Stimulated activated CD4-positive, alpha-beta T cell treated with anti-CD3 and anti-CD28 coated beads, Interleukin-1b, Interleukin-23, amount 100 ng/mL, for 24 hours (primary cell): ENCODE data around the gene EYS.

Source experiments
- DNase-seq, 4 experiments: peaks; one replicate each; pipeline ENCODE4 v3.0.0-alpha.2; 2020; ENCODE audit warnings: low read depth in 4 of 4, low spot score in 1 of 4

EYS gene

DNA sequence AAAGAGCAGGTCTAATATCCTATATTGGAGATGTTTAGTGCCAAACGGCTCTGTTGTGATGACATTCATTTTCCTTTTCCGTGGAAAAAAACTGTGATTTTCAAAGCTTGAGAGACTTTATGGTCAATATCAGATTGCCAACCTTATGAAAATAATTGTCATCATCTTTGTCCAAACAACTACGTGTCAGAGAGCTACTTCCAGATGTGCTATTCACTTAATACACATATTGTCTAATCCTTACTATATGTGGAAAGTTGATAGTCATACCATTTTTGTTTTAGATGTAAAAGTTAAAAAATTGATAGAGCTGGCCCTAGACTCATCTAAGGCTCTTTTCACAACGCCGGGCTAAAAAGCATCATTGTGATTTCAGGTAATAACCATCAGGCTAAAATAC is 1521.4 kb downstream of the EYS start:
- no peak for DNase-seq

DNA sequence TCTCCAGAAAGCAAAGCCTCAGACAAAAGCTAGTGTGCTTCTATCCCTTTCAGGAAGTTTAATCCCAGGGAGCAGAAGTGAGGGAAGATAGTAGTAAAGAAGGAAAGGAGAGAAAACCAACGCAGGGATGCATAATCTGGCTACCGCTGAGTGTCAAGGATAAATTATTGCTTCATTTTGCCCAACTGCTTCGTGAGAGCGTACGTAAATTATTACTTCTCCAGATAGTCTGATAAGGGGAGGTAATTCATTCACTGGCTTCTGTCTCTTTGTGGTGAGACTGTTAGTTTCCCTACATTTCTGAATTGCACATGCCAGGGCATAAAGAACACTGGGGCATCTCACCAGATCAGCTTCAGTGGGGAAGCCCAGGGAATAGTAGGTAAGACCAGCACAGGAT is 1531.7 kb downstream of the EYS start:
- no peak for DNase-seq

DNA sequence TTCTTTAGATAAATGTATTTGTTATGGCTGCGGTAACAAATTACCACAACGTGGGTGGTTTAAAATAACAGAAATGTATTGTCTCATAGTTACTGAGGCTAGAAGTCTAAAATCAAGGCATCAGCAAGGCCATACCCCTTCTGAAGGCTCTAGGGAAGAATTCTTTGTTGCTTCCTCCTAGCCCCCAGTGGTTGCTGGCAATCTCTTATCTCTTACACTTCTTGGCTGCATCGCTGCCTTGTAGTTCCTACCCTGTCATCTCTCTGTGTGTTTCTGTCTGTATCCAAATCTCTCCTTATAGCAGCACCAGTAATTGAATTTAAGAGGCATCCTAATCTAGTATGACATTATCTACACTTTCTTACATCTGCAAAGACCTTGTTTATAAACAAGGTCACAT is 1536.7 kb downstream of the EYS start:
- DNase-seq, result no peak

DNA sequence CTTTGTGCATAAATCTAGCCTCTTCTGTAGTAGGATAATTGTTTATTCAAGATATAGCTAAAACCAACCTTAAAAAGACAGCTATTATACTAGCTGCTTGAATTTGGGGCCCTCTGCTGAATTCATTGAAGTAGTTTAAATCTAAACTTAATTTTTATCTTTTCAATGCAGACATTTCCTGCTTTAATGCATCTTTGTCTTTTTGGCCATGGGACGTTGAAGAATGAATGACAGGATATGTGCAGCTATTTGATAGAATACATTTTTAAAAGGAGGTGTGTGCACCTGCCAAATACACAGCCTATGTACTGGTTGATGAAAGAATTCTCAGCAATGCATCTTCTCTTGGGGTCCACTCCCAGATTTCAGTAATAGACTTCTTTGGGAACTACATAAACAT is 1546.5 kb downstream of the EYS start:
- DNase-seq, result no peak

DNA sequence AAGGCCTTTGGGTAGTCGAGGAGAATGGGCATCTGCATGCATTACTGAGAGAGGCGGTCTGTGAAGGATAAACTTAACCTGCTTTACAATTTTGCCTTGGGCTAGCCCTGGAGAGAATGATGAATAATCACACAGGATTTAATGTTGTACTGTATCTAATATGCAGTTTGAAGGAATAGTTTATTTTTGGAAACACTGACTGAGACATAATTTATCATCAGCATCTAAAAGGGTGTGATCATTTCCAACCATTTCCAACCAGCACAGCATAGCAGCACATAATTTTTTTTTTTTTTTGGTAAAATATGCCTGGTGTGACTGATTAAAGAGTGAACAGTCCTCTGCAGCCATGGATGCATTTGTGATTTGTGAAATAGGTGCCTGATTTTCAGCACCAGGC is 1552.0 kb downstream of the EYS start:
- no peak for DNase-seq

DNA sequence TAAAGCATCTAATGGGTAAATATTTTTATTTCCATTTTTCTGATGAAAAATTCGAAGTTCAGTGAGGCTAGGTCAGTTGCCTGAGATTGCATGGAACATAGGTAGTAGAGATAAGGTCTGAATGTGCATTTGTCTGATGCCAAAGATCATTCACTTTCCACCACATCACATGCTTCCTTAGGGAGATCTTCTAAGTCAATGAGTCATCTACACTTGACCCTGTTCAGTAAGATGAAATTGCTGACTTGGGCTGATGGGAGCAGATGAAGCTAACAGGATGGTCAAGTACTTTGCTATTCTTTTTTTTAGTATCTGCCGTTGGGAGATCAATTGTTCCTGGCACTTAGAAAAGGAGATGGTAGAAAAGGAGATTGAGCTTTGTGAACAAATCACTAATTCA is 1560.2 kb downstream of the EYS start:
- no peak for DNase-seq

DNA sequence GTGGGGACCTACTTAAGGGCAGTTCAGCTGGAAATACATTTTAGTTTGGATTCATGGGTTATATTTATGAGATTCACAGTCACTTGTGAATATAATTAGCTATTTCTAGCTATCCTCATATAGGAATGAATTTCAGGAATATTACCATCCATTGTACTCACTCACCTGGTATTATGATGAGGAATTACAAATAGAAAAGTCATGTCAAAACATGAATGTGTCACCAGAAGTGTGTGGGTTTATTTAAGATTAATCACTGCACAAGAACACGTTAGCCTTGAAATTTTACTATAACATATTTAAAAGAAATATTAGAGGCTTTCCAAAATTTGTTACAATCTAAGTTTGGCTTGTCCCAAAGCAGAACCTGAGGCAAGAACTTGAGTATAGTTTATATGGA is 1560.9 kb downstream of the EYS start:
- DNase-seq, result no peak

DNA sequence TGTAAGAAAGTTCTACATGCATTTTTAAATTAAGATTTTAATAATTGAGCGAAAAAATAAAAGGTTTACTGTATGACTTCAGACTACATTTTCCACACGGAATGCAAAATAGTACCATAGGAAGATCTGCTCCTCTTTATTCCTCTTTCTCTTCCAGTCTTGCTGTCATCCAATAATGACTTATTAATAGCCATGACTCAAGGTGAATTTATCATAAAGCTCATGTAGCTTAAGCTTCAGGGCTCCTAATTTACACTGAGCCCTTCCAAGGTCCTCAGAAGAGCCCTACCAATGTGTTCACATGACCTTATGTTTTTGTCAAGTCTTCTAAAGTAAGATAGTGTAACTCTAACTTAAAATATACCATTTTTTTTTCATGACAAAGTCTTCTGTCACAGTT is 1561.4 kb downstream of the EYS start:
- DNase-seq, result no peak

DNA sequence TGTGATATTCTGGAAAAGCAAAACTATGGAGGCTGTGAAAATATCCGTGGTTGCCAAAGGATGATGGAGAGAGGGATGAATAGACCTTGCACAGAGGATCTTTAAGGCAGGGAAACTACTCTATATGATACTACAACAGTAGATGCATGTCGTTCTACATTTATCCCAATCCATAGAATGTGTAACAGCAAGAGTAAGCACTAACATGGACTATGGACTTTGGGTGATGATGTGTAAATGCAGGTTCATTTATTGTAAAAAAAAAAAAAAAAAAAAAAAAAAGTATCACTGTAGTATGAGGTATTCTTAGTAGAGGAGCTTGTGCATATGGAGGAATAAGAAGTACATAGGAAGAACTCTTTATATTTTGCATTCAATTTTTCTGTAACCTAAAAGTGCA is 1563.9 kb downstream of the EYS start:
- DNase-seq, result no peak

DNA sequence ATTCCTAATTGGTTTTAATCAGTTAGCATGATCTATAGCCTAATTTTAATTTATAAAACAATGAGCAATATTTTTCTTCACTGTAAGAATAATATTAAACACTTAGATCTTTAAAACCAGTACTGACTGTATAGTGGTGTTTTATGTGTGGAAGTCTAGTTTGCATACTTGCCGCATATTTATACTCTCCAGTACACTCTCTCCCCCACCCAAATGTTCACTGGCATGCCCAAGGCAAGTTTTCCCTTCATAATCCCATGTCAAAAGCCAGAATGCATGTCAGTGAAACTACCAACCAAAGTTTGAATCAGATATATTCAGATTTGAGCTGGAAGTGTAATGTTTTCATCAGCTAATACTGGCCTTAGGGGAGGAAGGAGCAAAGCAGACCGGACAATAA is 1565.3 kb downstream of the EYS start:
- DNase-seq, result no peak

DNA sequence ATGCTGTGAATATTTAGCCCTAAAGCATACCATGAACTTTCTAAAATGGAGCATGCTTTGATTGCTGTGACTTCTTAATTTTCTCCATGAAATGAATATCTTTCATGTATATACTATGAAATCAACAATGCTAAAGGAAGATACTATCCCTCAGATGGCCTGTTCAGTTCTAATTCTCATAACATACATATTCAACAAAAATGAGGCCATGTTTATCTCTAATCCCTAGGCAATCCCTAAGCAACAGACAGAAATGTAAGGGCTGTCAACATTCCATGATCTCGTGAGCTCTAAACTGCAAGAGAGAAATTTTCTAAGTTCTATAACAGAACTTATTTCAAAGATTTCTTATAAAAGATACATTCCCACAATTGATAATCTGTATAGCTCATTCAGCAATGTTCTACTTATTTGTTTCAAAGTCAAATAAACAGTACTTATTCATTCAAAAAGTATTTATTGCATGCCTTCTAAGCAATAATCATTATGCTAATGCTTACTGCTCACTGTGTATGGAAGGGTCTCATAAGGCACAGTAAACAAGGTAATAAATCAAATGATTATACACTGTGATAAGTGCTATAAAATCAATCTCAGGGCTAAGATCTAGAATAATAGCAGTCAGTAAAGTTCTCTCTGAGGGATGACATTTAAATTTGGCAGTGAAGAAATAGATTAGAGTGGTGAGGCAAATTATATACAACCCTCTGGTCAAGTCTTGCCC is 1578.6 kb downstream of the EYS start:
- DNase-seq, result no peak

DNA sequence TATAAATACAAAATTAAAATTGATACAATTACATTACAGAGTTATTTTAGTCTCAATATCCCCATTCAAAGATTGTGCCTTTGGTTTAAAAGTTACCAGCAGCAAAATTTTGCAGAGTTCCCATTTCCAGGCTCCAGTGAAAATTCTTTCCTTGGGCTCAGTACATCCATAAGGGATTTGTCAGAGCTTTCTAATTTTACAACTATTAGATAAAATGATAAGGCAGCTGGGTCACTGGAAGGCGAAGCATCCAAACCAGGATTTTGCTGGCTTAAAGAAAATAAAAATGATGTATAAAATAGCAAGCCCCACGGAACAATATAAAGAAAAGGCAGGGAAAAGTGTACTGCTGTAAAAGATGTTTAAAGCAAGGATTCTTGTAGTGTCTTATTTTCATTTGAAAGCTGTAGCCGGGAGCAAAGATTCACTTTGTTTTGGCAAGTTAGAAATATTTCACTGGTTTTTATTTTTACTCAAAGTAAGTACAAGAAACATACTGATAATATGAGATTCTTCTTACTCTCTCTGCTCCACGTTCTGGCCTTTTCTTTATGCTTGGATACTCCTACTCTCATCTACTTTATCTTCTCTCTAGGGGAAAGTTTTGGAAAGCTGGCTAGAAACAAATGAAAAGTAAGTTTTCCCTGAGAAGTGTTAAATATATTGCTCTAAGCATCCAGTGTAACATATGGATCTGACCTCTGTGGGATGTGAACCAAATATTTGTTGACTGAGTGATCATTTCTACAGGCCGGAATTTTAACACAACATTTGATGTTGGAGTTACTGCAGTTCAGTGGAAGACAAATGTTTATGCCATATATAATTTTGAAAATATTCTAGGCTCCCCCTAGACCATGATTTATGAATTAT is 1583.0 kb downstream of the EYS start:
- no peak for DNase-seq

DNA sequence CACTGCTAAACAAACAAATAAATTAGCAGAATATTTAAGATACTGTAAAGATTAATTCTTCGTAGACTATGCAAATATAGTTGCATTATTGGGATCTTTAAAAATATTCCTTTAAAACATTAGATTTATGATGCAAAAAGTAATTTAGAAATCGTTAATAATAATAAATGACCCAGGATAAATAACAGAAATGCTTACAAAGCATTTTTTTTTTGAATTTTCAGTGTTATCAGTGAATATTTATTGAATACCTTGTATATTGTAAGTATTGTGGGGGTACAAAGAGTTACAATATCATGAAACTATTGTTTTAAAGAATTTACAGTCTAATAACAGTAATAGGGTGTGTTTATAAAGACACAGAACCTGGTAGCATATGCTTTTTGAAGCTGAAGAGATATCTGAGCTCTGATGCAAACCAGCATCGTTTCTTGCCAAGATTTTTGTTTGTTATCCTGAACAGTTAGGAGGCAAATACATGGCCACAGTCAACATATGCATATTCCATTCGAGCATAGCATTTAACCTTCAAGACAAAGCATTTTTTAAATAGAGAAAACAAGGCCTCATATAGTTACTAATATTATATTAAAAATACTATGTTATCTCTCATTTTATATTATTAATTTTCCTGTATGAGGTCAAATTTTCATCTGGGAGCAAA is 1584.2 kb downstream of the EYS start:
- DNase-seq, result no peak

DNA sequence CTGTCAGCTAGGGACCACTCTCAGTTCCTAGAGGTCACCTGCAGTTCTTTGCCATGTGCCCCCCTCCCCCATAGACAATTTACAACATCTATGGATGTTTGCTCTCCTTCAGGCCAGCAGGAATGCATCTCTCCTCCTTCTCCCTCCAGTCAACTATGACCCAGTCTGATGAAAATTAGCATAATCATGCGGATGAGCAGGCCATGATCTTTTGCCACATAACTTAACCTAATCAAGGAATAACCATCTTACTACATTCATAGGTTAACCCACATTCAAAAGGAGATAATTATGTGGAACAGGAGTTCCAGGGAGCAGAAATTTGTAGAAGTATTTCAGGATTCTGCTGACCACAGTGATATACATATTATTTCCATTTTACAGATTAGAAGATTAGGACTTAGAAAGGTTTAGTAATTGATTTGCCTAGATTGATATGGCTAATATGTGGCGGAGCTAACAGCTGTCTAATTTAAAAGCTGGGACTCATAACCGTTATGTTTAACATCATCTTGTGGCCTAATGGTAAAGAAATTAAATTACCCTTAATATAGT is 1585.9 kb downstream of the EYS start:
- DNase-seq, result no peak

DNA sequence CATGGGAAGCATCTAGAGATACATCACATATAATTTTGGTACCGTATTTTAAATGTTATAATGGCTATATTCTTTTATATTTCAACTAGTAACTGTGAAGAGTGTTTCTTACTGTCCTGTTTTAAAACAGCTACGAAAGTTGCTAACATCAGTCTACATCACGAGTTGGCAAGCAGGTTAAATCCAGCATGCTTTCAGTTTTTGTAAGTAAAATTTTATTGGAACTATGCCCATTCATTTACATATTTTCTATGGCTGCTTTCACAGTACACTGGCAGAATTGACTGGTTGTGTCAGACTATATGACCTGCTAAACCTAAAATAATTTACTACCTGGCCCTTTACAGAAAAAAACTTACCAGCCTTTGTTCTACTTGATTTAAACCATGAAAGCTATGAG is 1593.3 kb downstream of the EYS start:
- DNase-seq, result no peak

DNA sequence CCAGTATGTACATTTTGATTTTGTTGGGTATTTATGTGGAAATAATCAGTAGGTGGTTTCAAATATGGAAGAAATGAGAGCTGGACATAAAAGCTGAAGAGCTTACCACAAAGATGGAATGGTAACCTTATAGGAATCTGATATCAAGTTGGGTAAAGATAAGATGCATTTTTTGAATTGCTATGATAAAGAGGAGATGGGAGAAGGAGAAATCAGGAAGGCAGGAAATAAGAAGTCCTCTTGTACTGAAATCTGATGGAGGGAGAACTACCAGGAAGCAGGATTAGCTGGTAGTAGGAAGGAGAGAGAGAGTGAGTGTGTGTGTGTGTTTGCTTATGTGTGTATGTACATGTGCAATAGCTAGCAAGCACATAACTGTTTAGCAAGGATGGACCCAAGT is 1603.0 kb downstream of the EYS start:
- no peak for DNase-seq

DNA sequence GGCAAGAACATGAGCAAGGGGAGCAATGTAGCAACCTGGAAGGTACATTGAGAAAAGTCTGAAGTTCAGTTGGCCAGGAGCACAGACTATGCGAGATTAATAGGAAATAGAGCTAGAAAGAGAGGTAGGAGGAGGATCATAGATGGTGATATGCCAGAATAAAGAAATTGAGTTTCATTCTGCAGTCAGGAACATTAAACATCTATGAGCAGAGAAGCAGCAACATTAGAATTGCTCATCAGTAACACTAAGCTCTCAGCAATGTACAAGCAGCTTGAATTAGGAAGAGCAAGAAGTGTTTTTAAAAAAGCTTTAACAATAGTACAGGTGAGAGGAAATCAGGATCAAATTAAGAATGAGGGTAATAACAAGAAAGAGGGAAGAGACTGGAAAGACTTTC is 1603.5 kb downstream of the EYS start:
- no peak for DNase-seq

DNA sequence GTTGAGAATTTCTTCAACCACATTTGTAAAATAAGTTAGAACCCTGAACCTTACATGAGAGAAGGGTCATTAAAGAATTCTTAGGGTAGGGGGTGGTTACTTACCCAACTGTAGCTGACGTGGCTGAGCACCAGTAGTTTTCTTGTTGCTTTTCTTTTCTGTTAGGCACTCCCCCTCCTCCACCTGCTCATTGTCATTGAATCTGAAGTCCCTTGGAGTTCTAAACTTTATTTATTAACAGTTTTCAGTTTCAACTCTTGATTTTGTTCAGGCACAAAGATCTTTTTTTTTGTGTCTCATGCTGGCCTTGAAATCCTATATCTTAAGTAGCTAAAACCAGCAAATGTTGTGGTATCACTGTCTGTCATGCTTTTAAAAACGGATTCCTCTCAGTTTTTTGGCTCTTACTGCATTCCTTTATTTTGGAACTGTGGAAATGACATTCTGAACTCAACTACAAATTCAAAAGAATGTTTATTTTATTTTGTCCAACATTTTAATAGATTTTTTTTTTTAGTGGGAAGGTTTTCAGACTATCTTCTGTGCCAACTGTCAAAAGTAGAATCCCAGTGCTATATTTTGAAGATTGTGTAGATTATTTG is 1606.2 kb downstream of the EYS start:
- DNase-seq, result no peak

DNA sequence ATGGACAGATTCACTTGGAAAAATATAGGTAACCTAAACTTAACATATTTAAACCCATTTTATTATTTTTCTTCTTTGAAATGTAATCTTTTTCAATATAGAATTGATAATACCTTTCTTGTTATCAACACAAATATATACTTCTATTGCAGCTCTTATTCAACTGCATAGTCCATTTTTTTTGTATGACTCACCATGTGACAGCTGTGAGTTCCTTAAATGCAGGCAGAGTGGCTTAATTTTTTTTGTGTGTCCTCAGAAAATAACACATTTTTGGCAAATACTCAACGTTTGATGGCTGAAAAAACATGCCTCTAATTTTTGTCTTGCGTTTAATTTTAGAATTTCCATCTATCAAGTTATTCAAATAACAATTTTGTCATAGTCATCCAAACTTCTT is 1616.7 kb downstream of the EYS start:
- DNase-seq, result no peak

DNA sequence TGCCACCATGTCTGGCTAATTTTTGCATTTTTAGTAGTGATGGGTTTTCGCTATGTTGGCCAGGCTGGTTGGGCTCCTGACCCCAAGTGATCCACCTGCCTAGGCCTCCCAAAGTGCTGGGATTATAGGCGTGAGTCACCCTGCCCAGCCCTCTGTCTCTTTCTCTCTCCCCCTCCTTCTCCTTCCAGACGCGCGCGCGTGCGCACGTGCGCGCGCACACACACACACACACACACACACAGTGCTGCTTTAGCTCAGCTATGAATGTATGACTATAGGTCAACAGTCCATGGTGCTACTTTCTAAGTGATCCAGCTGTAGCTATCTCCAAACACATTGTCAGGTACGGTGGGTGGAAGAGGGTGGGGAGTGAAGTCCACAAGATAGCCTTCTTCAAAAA is 1621.9 kb downstream of the EYS start:
- no peak for DNase-seq

DNA sequence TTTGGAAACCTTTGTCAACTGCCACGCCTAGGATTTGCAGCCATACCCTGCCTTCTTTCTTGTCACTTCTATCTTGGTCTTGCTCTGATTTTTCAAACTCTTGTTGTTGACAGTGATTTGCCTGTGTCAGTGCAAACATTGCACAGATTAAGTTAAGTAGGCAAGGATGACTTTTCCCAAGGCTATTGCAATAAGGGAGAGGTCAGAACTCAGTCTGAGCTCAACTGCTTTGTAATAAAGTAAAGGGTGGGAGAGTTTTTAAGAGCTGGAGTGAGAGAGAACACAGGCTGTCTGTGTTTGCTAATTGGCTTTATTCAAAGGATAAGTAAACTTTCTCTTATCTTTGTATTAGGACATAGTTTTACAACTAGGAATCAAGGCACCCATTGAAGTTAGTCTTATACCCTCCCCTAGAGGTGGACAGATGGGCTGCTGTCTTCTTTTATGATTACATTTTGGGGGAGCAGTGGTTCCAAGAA is 1622.8 kb downstream of the EYS start:
- no peak for DNase-seq
